GM18909 (cell line): ENCODE measurements around the gene NSUN5.
"Not testable (repeated sequence)": the region's sequence is repeated elsewhere in the genome, so short reads cannot be mapped to it uniquely, and the experiment has no call there.

Source experiments
- ATAC-seq: cut with Tn5 transposase; IDR thresholded peaks from one replicate; pipeline ENCODE4 v1.9.1; 2021; ENCODE audit warnings: mild to moderate bottlenecking; ENCODE audit not compliant: unreplicated experiment, poor library complexity

Gene NSUN5

DNA sequence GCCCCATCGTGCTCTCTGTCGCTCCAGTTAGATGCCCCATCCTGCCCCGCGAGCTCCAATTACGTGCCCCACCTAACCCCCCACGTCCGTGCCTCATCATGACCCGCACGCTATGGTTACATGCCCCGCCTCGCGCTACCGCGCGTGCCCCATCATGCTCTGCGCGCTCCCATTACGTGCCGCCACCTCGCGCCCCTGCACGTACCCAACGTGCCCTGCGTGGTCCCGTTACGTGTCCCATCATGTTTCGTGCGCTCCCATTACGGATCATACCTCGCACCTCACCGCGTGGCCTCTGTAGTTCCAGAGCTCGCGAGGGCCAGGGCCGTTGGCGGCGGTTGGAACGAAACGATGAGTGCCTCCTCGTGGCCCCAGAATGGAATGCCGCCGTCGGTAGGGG lies 19.3 kb upstream of the NSUN5 start, which contains the start of the genes FKBP6 and TRIM50:
TSS of gene FKBP6 (plus strand) at position 240 of the 400 bp plus-strand sequence. CDS start 268 bp downstream, outside the sequence.
TSS of gene TRIM50 (minus strand) at position 161 of the 400 bp plus-strand sequence. CDS start 3,295 bp downstream, outside the sequence.
- not testable (repeated sequence) for ATAC-seq

DNA sequence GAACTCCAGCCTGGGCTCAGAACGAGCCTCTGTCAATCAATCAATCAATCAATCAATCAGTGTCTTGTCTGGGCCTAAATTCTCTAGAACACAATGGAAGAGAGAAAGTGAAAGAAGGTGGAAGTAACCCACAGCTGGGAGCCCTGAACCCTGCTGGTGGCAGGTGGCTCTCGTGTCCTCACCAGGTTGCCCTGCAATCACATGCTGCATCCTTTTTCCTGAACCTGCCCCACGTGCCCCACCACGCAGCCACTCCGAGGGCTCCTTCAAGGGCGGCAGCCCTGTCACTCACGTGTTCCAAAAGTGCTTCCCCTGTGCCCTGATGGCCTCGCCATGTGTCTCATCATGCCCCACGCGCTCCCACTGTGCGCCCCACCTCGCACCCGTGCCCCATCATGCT lies 18.8 kb upstream of the NSUN5 start:
- not testable (repeated sequence) for ATAC-seq

DNA sequence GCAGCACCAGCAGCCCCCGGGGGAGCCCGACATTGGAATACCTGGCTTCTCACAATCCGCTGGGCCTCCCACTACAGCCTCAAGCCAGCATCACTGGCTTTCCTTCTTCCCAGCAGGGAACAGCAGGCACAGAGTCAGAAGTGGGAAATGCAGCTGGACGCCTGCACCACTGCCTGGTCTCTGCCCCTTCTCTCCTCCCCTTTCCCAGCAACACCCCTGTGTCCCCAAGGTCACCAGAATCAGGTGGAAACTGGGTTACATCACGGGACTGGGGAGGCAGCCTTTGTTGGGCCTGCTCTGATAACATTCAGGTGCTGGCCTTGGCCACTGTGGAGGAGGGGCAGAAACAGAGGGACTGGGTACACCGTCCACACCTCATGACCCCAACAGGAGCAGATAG lies 16.8 kb upstream of the NSUN5 start:
- not testable (repeated sequence) for ATAC-seq

DNA sequence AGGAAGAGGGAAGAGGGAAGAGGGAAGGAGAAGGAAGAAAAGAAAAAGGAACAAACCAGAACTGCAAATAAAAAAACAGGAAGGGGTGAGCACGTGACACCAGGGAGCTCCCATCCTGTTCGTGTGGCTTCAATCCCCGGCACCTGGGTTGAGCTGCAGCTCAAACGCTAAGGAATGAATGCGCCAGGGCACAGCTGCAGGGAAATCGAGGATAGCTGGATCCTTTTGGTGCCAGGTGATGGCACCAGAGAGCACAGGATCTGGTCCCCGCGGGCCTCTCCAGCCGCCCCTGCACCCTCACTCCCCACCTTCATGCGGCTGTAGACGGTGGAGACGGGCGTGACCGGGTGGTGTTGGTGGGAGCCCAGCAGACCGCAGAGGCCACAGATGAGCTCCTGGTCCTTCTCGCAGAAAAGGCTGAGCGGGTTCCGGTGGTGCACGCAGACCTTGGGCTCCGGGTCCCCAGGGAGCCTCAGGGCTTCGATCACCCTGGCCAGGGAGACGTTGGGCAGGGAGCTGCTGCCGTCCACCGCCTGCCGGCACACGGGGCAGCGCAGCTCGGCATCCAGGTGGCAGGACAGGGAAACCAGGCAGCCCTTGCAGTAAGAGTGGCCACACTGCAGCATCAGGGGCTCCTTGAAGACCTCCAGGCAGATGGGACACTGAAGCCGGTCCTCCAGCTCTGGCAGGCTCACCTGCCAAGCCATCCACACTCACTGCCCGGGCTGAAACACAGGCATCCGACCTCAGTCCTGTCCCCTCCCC lies 15.6 kb upstream of the NSUN5 start:
- not testable (repeated sequence) for ATAC-seq

DNA sequence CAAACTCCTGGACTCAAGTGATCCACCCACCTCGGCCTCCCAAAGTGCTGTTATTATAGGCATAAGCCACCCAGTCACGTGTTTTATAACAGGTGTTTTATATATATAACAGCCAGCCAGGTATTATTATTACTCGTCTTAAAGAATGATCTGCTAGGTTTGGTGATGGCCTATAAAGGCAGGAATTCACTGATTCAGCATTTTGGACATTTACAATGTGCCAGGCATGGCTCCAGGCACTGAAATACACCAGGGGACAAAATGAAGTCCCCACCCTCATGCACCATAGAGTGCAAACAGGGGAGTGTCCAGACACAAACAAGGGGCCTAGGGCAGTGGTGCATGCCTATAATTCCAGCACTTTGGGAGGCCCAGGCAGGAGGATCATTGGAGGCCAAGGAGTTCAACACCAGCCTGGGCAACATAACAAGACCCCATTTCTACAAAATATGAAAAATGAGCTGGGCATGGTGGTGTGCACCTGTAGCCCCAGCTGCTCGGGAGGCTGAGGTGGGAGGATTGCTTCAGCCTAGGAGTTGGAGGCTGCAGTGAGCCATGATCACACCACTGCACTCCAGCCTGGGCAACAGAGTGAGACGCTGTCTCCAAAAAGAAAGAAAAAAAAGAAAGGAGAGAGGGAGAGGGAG lies 14.9 kb upstream of the NSUN5 start:
- ATAC-seq: not testable (repeated sequence)

DNA sequence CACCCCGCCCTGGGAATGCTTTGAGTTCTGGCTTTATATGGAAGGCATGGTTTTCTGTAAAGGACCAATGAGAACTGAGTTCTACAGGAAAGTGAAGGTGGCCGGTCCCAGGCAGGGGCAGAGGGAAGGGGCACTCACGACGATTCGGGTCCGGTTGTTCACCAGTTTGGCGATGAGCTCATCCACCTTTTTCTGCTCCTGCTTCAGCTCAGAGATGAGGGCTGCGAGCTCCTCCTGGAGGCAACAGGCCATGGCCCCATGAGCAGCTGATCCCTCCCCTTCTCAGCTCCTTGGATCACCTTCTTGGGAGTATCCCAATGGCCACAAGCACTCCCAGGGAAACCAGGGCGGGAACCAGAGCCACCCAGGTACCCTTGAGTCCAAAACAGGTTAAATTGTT lies 11.4 kb upstream of the NSUN5 start:
- not testable (repeated sequence) for ATAC-seq

DNA sequence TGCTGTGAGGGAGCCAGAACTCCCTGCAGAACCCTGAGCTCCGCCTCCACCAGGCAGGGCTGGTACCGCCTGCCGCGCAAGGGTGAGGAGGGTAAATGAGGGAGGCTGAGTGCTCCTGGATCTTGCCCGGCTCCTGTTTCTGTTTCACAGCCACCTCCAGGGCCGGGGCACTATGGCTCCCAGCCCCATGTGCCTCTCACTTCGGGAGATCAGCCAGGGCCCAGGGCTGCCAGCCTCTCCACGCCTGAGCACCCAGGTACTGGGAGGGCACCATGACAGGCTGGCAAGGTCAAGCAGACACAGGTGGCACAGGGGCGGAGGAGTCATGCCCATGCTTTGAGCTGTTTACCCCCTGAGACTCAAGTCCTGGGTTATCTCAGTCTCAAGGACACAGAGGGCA lies 10.9 kb upstream of the NSUN5 start:
- not testable (repeated sequence) for ATAC-seq

DNA sequence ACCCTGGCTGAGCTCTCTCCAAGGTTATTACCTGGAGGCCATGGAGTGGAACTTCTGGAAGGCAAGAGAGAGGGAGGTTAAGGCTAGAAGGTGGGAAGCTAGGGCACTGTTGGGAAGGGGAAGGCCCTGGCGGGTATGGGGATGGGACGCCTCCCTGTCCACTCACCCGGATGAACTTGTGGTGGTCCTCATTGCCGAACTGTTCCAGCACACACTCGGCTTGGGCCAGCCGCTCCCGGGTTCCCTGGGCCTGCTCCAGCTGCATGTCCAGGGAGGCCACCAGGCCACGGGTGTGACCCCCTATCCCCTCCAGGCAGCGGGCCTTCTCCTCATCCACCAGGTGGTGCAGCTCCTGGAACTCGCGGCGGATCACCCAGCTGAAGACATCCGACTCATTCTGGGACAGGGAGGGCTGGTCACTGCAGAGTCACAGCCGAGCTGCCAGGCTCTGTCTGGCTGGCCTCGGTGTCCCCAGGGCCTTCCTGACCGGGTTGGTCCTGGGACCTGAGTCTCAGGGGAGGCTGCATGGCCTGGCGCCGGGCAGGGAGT lies 10.1 kb upstream of the NSUN5 start:
- not testable (repeated sequence) for ATAC-seq

DNA sequence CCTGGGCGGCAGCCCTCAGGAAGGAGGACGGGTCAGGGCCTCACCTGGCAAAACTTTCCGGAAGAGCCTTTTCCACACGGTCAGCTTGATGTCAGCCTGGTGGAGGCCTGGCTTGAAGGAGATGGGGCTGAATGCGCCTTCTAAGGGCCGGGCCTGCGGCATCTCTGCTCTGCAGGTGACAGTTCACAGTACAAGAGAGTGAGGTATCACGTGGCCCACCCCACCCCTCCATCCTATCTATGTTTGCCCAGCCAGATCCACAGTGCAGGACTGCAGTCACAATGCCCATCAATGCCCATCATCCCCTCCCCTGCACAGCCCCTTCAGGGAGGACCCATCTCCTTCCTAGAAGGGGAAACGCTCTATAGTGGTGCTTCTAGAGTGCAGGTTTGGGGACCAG lies 7.9 kb upstream of the NSUN5 start:
- no peak for ATAC-seq

DNA sequence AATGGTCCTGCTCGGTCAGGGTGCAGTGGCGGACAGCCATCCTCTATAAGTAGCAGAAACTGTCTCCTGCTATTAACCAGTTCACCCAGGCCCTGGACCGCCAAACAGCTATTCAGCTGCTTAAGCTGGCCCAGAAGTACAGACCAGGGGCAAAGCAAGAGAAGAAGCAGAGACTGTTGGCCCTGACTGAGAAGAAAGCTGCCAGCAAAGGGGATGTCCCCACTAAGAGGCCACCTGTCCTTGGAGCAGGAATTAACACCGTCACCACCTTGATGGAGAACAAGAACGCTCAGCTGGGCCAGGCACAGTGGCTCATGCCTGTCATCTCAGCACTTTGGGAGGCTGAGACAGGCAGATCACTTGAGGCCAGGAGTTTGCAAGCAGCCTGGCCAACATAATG lies 5.6 kb upstream of the NSUN5 start:
- no peak for ATAC-seq

DNA sequence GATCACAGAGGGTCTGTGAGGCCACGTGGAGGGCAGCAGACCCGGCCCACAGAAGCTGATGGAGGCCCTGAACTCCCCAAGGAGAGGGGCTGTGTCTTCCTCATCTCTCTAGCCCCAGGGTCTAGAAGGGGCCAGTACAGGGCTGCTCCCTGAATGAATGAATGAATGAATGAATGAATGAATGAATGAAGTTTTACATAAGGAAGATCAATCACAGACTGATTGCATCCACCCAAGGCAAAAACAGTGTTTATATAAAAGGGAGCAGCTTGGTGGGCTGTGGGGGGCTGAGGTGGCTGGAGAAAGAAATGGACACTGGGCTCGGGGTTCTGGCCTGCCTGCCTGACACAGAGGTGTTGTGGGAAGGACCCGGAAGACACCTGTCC lies 4.9 kb upstream of the NSUN5 start:
- ATAC-seq: no peak

DNA sequence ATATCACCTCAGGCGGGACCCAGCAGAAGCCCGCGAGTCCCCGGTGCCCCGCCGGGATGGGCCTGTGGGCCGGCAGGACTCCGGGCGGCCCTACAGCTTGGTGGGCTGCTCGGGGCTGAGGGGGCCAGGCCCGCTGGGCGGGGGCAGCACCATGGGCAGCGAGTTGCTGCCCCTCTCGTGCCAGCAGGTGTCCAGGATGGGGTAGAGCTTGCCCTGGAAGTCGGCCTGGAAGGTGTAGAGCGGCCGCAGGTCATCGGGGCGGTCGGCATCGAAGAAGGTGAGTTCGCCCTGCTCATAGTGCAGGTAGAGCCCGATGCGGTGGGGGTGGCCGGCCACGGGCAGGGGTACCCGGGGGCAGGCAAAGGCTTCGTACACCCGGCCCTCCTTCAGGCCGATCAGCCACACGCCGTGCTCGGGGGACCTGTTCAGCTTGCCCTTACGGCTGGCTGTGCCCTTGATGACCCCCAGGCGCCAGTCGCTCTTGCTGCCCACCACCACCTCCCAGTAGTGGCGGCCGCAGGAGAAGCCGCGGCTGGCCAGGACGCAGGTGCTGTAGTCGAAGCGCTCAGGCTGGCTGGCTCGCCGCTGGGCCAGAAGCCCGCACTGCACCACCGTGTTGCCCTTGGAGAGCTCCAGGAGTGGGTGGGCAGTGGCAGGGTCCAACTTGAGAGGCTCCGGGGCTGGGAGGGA lies 4.3 kb upstream of the NSUN5 start:
- no peak for ATAC-seq

DNA sequence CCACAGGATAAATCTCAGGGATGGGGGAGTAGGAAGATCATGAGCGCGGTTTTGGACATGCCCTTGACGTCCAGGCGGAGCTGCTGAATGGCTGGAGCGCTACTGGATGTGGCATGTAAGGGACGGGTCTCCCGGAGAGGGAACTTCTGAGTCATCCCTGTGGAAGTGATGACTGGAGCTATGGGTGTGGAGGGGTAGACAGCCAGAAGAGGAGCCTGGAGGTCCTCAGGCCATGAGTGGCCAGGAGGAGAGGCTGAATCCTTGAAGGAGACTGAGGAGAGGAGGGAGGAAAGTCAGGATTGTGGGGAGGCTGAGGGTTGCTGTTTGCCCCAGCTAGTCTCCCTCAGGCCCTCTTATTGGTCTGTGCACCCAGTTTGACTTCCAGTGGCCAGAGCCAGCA lies 2.8 kb upstream of the NSUN5 start:
- not testable (repeated sequence) for ATAC-seq

DNA sequence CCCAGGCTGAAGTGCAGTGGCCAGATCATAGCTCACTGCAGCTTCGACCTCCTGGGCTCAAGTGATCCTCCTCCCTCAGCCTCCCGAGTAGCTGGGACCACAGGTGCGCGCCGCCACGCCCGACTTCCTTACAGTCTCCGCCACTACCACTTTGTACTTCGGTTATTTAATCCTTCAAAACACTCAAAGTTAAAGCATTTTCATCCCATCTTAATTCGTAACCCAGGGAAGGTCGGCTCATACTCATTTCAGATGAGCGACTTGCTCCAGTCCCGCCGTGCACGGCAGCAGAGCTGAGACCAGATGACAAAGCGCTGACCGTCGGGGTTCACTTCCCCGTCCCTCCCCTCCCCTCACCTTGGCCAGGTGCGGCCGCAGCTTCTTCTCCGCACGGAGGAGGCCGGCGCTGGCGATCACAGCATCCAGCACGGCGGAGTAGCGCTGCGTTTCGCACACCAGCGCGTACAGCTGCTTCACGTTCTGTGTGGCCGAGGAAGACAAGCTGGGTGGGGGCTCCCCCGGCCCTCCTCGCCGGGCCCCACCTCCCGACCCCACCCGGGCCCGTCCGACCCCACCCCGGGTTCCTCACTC lies 457 bp downstream of the NSUN5 start:
- ATAC-seq: peak; percentile 42

DNA sequence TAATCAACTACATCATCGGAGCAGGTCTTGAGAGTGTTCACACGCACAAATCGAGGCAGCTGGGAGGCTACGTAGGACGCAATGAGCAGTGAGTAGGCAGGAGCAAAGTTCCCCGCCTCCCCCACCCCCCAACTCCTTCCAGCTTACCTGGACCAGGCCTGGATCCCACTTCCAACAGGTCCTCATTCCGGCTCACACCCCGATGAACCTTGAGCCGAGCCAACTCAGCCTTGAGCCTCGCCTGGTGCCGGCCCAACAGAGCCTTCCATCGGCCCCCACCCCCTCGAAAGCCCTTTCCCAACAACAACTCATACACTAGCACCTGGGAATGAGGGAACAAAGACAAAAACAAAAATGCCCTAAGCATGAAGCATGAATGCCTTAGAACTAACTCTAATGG lies 1.2 kb downstream of the NSUN5 start:
- ATAC-seq: no peak

DNA sequence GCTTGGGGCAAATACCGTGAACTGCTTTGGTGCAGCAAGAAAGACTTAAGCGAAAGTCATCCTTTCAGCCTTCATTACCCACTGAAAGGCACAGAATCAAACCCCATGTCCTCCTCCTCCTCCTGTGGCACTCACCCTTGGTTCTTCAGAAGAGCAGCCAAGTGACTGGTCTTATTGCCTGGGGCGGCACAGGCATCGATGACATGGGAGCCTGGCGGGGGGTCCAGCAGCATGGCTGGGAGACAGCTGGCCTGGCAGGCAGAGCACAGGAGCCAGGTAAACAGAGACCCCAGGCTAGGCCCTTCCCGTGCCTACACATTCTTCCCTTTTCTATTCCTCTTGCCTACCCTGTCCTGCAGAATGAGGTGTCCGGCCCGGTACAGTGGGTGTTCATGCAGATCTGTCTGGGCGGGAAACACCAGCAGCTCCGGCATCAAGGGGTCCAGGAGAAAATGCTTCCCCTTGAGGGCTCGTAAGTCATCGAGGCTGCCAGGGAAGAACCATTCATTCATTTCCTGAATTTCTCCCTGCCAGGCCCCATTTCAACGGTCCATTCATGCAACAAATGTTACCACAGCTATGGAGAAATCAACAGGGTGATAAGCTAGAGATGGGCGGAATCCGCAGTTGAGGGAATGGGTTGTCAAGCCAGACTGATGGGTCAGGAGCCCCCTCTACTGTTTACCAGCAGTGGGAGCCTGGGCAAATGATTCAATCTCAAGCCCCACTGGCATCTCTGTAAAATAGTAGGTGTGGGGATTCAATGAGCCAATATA lies 3.8 kb downstream of the NSUN5 start:
- ATAC-seq: not testable (repeated sequence)

DNA sequence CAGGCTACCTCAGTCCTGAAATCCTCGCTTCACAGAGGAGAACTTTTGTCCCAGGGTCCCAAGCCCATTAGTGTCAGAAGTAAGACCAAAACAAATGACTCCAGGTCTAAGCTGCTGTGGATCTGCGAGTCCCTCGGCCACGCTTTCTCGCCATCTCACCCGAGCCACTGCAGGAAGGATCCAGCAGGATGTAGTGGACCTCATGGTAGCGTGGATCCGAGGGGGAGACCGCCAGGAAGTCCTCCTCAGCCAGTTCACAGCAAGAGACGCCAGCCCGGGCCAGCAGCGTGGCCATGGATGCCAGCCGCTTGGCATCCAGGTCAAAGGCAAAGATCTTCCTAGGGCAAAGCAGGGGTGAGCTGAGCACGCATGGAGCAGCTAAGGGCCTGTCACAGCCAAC lies 4.6 kb downstream of the NSUN5 start:
- no peak for ATAC-seq

DNA sequence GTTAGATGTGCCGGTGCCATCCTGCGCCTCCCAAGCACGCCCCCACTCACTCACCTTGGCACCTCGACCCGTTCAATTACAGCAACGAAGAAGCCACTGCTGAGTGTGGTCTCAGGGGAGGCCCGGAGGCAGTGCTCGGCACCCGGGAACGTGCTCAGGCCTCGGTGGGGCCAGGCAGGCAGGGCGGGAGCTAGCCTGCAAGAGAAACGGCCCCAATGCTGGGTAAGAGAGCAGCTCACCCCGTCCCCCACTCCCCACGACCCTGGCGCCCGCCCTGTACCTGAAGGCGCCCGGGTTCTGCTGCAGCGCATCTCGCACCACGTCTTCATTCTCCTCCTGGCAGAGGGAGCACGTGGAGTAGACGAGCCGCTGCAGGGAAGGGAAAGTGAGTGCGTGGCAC lies 5.1 kb downstream of the NSUN5 start:
- no peak for ATAC-seq

DNA sequence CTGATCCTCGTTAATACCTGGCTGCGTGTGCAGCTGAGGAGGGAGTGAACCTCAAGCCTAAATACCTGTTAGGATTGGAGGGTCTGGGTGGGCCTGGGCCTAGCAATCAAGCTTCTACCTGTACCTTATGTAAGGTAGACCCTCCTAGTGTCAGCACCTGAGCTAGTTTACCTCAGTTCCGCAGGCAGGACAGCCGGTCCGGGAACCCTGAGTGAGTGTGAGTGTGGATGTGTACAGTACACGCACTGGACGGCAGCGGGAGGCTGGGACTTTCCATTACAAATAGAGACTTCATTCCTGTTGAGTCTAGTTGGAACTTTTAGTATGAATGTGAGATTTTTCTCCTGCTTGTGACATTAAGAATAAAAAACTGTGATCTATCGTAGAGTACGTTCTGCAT lies 5.8 kb downstream of the NSUN5 start:
- not testable (repeated sequence) for ATAC-seq

DNA sequence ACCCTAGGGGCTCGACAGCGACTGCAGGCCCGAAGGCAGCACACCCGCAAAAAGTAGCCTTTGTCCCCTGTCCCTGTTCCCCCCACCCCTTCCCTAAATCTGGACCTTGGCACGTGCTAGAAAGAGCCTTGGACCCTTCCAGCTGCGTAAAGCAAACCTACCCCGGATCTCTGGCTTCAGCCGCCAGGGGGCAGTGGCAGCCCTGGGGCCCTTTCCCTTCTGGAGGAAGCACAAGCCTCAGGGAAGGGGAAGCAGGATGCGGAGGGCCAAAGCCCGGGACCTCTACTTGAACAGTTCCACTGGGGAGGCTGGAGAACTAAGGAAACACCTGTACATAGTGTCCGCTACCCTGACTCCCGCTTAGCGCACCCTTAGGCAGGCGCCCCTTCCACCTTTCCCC lies 7.5 kb downstream of the NSUN5 start:
- ATAC-seq: not testable (repeated sequence)
